ACC112 (cell line): Measurements from ENCODE around the gene SPIRE1.

Experiments used
- H2AFZ ChIP-seq: fragments of 200-600 bp; sonication (generic); one replicate; pipeline ENCODE4 v1.6.0; 2017; ENCODE audit warnings: antibody characterized with exemption, low read length; ENCODE audit not compliant: unreplicated experiment
- H3K27ac ChIP-seq: fragments of 200-600 bp; sonication (generic); 2 replicates; pipeline ENCODE4 v1.5.1; 2014; ENCODE audit warnings: low read depth, mild to moderate bottlenecking, antibody characterized with exemption, low read length, moderate library complexity
- H3K27me3 ChIP-seq: fragments of 200-600 bp; sonication (generic); 2 replicates; pipeline ENCODE4 v1.6.1; 2014; ENCODE audit warnings: mild to moderate bottlenecking, antibody characterized with exemption, low read length, moderate library complexity, mixed read lengths; ENCODE audit not compliant: insufficient read depth
- H3K36me3 ChIP-seq: fragments of 200-600 bp; sonication (generic); 2 replicates; pipeline ENCODE4 v1.6.1; 2016; ENCODE audit warnings: mild to moderate bottlenecking, antibody characterized with exemption, low read length, moderate library complexity, mixed read lengths; ENCODE audit not compliant: insufficient read depth
- H3K4me1 ChIP-seq: fragments of 200-600 bp; sonication (generic); one replicate; pipeline ENCODE4 v1.6.1; 2016; ENCODE audit warnings: low read length, mixed read lengths; ENCODE audit not compliant: insufficient read depth, unreplicated experiment, control insufficient read depth
- H3K4me3 ChIP-seq: fragments of 200-600 bp; sonication (generic); 2 replicates; pipeline ENCODE4 v1.5.1; 2014; ENCODE audit warnings: mild to moderate bottlenecking, low read depth, low read length
- H3K79me2 ChIP-seq: fragments of 200-600 bp; sonication (generic); one replicate; pipeline ENCODE4 v1.6.0; 2016; ENCODE audit warnings: low read length; ENCODE audit not compliant: control insufficient read depth, unreplicated experiment, insufficient read depth

SPIRE1 gene

DNA sequence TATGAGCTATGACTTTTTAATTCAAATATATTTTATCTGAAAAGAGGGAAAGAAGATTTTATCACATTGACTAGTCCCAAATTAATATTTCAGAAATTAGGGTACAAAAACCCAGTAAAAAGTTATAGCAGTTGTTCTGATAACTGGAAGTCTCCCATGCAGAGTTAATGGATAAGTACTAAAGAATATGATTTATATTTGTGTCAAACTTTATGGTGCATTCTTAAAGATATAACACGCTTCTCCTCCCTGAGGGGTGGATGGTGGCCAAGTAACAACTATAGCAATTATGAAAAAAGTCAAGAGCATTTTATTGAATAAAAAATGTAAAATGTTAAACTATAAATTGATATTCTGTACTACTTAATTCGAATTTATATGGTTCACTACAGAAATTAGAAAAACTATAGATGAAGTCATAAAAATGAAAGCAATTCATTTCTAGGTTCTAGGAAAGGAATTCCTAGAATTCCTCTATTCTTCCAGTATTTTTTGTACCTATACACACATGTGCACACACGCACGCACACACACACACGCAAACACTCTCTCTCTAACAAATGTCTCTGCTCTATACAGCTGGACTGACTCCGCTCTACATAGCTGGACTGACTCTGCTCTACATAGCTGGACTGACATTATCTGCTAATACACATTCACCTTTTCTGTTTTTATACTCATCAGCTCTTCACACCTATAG, 138.9 kb downstream of the SPIRE1 start:
- no peak overlapping the region for H3K27ac ChIP-seq
- H3K27me3 ChIP-seq = no peaks in the 10 kb centered on the region
- H3K4me1 ChIP-seq = peaks cover 10% of the 10 kb centered on the region
- no peaks in the 10 kb centered on the region for H3K79me2 ChIP-seq
- no peak overlapping the region for H3K4me3 ChIP-seq
- no peaks in the 10 kb centered on the region for H3K36me3 ChIP-seq
- H2AFZ ChIP-seq = no peak overlapping the region

DNA sequence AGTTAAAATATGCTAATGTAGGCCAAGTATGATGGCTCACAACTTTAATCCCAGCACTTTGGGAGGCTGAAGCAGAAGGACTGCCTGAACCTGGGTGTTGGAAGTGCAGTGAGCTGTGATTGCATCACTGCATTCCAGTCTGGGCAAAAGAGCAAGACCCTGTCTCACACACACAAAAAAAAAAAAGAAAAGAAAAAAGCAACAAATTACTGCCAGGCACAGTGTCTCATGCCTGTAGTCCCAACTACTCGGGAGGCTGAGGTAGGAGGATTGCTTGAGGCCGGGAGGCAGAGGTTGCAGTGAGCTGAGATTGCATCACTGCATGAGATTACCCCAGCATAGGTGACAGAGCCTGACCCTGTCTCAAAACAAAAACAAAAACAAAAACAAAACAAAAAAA, 139.6 kb downstream of the SPIRE1 start:
- no peak overlapping the region for H2AFZ ChIP-seq
- H3K27me3 ChIP-seq = no peaks in the 10 kb centered on the region
- H3K4me3 ChIP-seq = no peak overlapping the region
- no peak overlapping the region for H3K27ac ChIP-seq
- no peaks in the 10 kb centered on the region for H3K36me3 ChIP-seq
- H3K79me2 ChIP-seq = no peaks in the 10 kb centered on the region
- H3K4me1 ChIP-seq = peaks cover 10% of the 10 kb centered on the region

DNA sequence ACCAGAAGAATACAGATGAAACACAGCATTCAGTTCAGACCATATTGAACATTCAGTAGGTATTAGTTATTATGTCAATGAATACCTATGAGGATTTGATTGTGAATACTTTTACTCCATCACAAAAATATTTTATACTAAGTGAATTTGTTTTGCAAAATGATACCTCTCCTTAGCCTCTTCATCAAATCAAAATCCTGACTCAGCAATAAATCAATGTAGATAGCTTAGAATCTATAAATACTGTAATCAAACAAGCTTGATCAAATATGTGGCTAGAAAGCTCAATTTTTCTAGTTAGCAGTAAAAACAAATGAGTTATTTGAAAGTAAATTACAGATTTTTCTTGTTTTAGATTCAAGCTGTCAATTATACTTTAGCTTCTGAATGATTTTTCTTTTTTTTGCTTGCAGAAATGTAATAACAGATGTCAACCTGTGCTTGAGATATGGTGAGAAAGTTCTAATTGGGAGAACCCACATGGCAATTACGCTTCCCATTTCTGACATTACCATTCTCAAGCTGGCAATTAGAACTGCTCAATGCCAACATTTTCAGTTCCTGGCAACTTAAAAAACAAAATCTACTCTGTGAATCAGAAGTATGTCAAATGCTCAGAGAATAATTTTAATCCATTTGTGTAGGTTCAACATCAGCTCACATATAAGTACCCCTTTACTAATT, 140.6 kb downstream of the SPIRE1 start:
- Histone ChIP-seq H3K36me3 (no peaks in the 10 kb centered on the region), H2AFZ (no peak overlapping the region), H3K79me2 (no peaks in the 10 kb centered on the region), H3K4me3 (no peak overlapping the region), H3K4me1 (peaks cover 10% of the 10 kb centered on the region), H3K27ac (no peak overlapping the region), H3K27me3 (no peaks in the 10 kb centered on the region)

DNA sequence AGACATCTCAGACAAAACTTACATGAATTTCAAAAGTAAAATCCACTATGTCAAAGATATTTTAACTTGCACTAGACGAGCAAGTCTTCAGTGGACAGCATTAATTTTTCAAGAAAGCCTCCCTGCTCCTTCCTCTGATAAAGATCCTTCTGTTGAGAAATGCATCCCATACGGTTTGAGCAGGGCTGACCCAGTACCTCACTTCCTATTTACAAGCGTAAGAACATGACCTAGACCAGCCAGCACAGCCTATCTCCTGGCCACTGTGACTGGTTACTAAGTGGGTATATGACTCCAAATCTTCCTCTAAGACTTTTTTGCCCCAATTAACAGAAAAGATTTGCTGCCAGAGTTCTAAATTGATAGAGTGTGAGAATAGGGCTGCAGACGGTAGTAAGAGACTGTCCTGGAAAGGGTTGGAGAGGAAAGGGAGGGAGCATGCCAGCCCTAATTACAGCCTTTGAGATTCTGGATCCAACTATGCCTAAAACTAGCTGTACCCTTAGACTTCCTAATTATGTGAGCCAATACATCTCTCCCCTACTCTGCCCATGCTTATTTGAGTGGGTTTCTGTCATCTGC, 141.8 kb downstream of the SPIRE1 start:
- H3K4me3 ChIP-seq = no peak overlapping the region
- no peaks in the 10 kb centered on the region for H3K27me3 ChIP-seq
- H2AFZ ChIP-seq = no peak overlapping the region
- peaks cover 10% of the 10 kb centered on the region for H3K4me1 ChIP-seq
- H3K79me2 ChIP-seq = no peaks in the 10 kb centered on the region
- no peak overlapping the region for H3K27ac ChIP-seq
- no peaks in the 10 kb centered on the region for H3K36me3 ChIP-seq

DNA sequence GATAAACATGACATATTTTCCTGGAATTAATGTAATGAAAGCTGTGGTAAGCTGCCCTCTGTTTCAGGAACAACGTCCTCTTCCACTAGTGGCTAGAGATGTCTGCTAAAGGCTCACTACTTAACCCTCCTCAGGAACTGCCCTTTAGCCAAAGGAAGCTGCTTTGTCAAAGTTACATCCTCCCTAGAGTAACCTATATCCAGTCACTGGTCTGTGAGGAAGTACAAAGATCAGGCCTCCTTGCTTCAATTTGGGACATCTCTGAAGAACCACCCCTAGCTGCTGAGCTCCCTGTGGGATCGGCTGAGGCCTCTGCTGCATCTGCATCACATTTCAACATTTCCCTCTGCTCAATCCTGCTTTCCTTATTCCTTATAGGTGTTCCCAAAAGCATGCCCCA, 142.4 kb downstream of the SPIRE1 start:
- Histone ChIP-seq H3K27me3 (no peaks in the 10 kb centered on the region), H3K4me1 (peaks cover 10% of the 10 kb centered on the region), H3K79me2 (no peaks in the 10 kb centered on the region), H3K36me3 (no peaks in the 10 kb centered on the region), H3K4me3 (no peak overlapping the region), H2AFZ (no peak overlapping the region), H3K27ac (no peak overlapping the region)

DNA sequence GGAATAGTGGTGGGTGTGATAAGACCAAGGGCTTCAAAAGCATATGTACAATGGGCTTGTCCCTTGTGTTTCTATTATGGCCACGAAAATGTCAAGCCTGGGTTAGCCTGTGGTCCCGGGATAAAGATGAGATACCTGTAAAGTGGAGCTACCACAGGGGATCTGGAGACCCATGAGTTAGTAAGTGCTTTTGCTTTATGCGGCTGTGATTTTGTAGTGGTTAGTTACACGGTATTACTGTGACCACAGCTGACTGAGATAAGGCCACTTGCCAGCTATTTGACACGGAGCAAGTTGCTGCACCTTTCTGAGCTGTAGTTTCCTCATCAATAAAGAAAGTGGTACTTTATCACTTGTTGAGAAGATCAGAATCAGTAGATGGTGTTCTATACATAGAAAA, 150.9 kb downstream of the SPIRE1 start:
- no peaks in the 10 kb centered on the region for H3K79me2 ChIP-seq
- no peaks in the 10 kb centered on the region for H3K27me3 ChIP-seq
- no peaks in the 10 kb centered on the region for H3K4me1 ChIP-seq
- peaks cover 5% of the 10 kb centered on the region; the same call in 1 of the 2 replicates for H3K36me3 ChIP-seq
- no peak overlapping the region for H3K27ac ChIP-seq
- no peak overlapping the region for H2AFZ ChIP-seq
- no peak overlapping the region for H3K4me3 ChIP-seq

DNA sequence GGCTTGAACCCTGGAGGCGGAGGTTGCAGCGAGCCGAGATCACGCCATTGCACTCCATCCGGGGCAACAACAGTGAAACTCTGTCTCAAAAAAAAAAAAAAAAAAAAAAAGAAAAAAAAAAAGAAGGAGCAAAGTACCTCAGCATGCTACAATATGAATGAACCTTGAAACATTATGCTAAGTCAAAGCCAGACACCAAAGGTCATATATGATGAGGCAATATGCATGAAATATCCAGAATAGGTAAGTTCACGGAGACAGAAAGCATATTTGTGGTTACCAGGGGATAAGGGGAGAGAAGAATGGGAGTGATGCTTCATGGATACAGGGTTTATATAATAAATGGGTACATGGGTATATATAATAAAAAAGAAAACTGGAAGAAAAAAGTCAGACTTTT, 156.9 kb downstream of the SPIRE1 start:
- H3K79me2 ChIP-seq = no peaks in the 10 kb centered on the region
- H3K4me1 ChIP-seq = no peaks in the 10 kb centered on the region
- H3K27ac ChIP-seq = no peak overlapping the region
- no peak overlapping the region for H2AFZ ChIP-seq
- no peaks in the 10 kb centered on the region for H3K27me3 ChIP-seq
- H3K36me3 ChIP-seq = peaks cover 7% of the 10 kb centered on the region; the same call in 1 of the 2 replicates
- no peak overlapping the region for H3K4me3 ChIP-seq

DNA sequence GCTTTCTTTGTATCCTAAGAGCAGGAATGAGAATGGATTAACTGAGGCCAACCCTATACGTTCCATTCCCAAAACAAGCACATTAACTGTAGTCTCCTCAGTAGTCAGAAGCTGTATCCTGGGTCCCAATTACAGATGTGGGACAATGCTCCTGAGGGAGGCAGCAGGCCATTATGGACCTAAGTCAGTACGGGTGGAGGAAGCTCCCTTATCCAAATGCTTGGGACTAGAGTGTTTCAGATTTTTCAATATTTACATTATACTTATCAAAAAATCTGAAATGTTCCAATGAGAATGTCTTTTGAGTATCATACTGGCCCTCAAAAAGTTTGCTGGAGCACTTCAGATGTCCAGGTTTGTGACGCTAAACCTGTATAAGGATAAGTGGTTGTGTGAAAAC, 160.1 kb downstream of the SPIRE1 start:
- H3K27ac ChIP-seq = no peak overlapping the region
- peaks cover 13% of the 10 kb centered on the region; the same call in 1 of the 2 replicates for H3K36me3 ChIP-seq
- H3K79me2 ChIP-seq = no peaks in the 10 kb centered on the region
- no peak overlapping the region for H2AFZ ChIP-seq
- H3K4me1 ChIP-seq = no peaks in the 10 kb centered on the region
- H3K27me3 ChIP-seq = no peaks in the 10 kb centered on the region
- no peak overlapping the region for H3K4me3 ChIP-seq

DNA sequence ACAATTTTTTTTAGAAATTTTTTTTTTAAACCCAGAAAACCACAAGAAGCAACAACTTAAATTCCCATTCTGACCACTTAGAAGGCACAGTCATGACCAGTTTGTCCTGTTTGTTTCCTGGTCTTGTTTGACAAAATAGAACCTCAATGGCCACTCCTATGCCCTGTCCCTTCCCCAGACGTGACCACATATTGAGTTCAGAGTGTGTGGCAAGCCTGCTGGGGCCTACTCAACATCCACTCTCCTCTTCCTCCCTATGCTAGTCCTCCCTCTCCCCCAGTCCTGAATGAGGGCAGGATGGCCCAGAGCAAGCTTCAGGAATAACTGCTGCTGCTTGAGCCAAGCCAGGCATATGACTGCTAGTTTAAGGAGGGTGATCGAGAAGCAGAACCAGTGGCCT, 160.6 kb downstream of the SPIRE1 start:
- no peak overlapping the region for H3K27ac ChIP-seq
- no peak overlapping the region for H3K4me3 ChIP-seq
- H2AFZ ChIP-seq = no peak overlapping the region
- no peaks in the 10 kb centered on the region for H3K4me1 ChIP-seq
- H3K36me3 ChIP-seq = peaks cover 16% of the 10 kb centered on the region; the same call in 1 of the 2 replicates
- no peaks in the 10 kb centered on the region for H3K79me2 ChIP-seq
- no peaks in the 10 kb centered on the region for H3K27me3 ChIP-seq

DNA sequence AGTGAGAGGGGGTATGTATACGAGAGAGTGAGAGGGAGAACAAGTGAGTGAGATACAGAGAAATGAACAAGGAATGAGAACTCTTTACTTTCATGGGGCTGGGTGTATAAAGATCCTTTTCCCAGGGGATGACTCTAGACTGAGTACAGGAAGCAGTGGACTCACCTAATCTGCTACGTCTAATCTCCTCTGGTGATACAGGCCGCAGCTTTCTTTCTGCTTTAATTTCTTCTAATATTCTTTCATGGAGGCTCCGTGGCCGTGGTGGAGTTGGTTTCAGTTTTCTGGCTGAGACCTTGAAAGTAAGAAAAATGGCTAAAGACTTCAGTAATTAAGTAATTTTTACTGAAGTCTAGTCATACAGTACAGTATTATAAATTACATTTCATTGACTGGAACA, 165.0 kb downstream of the SPIRE1 start:
- Histone ChIP-seq H3K4me1 (no peaks in the 10 kb centered on the region), H3K79me2 (no peaks in the 10 kb centered on the region), H3K4me3 (no peak overlapping the region), H3K27me3 (no peaks in the 10 kb centered on the region), H3K27ac (no peak overlapping the region), H3K36me3 (peaks cover 34% of the 10 kb centered on the region), H2AFZ (no peak overlapping the region)
